Liver (tissue), 9 donors: Measurements from ENCODE around the gene EHMT1. TPM values are rescaled to one million over a fixed set of nuclear protein-coding genes. Genes with fewer than 3 reads are reported as not detected.

ENCODE experiments used
- DNase-seq: peaks from one replicate; pipeline ENCODE4 v3.0.0-alpha.2; 2017; ENCODE audit warnings: low spot score
- H3K27ac ChIP-seq, 2 donors: one replicate each; pipeline ENCODE4 v1.7.0; 2013; ENCODE audit warnings: inconsistent platforms in 2 of 2, low read length in 2 of 2, control low read depth in 1 of 2, low read depth in 1 of 2, mild to moderate bottlenecking in 1 of 2
- H3K27me3 ChIP-seq, 4 donors: one replicate each; pipeline versions ENCODE4 v1.6.1 to v1.7.0; 2013; ENCODE audit warnings: low read length in 3 of 4, inconsistent platforms in 1 of 4, mild to moderate bottlenecking in 1 of 4, moderate library complexity in 1 of 4; ENCODE audit not compliant: control insufficient read depth in 4 of 4, insufficient read depth in 4 of 4
- H3K36me3 ChIP-seq, 4 donors: one replicate each; pipeline versions ENCODE4 v1.6.1 to v1.7.0; 2013; ENCODE audit warnings: low read length in 3 of 4, mild to moderate bottlenecking in 3 of 4, low read depth in 1 of 4, moderate library complexity in 1 of 4; ENCODE audit not compliant: control insufficient read depth in 4 of 4, insufficient read depth in 3 of 4
- H3K4me1 ChIP-seq, 4 donors: one replicate each; pipeline versions ENCODE4 v1.6.1 to v1.7.0; 2013; ENCODE audit warnings: low read length in 3 of 4, mild to moderate bottlenecking in 3 of 4, moderate library complexity in 1 of 4; ENCODE audit not compliant: control insufficient read depth in 4 of 4, insufficient read depth in 4 of 4
- H3K4me3 ChIP-seq, 3 donors: one replicate each; pipeline versions ENCODE4 v1.6.1 to v1.7.0; 2013; ENCODE audit warnings: low read length in 3 of 3, control low read depth in 1 of 3, low read depth in 1 of 3, mild to moderate bottlenecking in 1 of 3
- H3K9ac ChIP-seq, 2 donors: one replicate each; pipeline ENCODE4 v1.7.0; 2013; ENCODE audit warnings: low read length in 2 of 2, mild to moderate bottlenecking in 2 of 2, moderate library complexity in 2 of 2, control low read depth in 1 of 2, low read depth in 1 of 2
- H3K9me3 ChIP-seq, 4 donors: one replicate each; pipeline versions ENCODE4 v1.6.1 to v1.7.0; 2013; ENCODE audit warnings: low read length in 3 of 4; ENCODE audit not compliant: control insufficient read depth in 4 of 4
- EGR1 ChIP-seq, 2 donors: IDR thresholded peaks; 2 replicates each; pipeline ENCODE4 v1.6.1; 2016 to 2018; ENCODE audit warnings: antibody characterized with exemption in 2 of 2, low read depth in 2 of 2
- FOXA1 ChIP-seq: IDR thresholded peaks from 2 replicates; pipeline ENCODE4 v1.6.1; 2016; ENCODE audit warnings: antibody characterized with exemption
- FOXA2 ChIP-seq: IDR thresholded peaks from 2 replicates; pipeline ENCODE4 v1.6.1; 2016; ENCODE audit warnings: antibody characterized with exemption
- GABPA ChIP-seq, 2 donors: IDR thresholded peaks in 1 of 2; conservative IDR thresholded peaks in 1 of 2; 2 replicates each; pipeline ENCODE4 v1.6.1; 2016; ENCODE audit warnings: antibody characterized with exemption in 2 of 2, mild to moderate bottlenecking in 1 of 2, moderate library complexity in 1 of 2
- HNF4A ChIP-seq, 2 donors: conservative IDR thresholded peaks; 2 replicates each; pipeline ENCODE4 v1.6.1; 2016; ENCODE audit warnings: antibody characterized with exemption in 2 of 2, mild to moderate bottlenecking in 2 of 2
- HNF4G ChIP-seq: IDR thresholded peaks from 2 replicates; pipeline ENCODE4 v1.6.1; 2016; ENCODE audit warnings: antibody characterized with exemption
- JUND ChIP-seq, 2 donors: IDR thresholded peaks; 2 replicates each; pipeline ENCODE4 v1.6.1; 2016; ENCODE audit warnings: antibody characterized with exemption in 2 of 2
- NR2F2 ChIP-seq: IDR thresholded peaks from 2 replicates; pipeline ENCODE4 v1.6.1; 2016; ENCODE audit warnings: antibody characterized with exemption
- RAD21 ChIP-seq, 2 donors: IDR thresholded peaks; 2 replicates each; pipeline ENCODE4 v1.6.1; 2016; ENCODE audit warnings: antibody characterized with exemption in 2 of 2, mild to moderate bottlenecking in 2 of 2
- SP1 ChIP-seq: IDR thresholded peaks from 2 replicates; pipeline ENCODE4 v1.6.1; 2018; ENCODE audit warnings: antibody characterized with exemption, mild to moderate bottlenecking
- TAF1 ChIP-seq: conservative IDR thresholded peaks from 2 replicates; pipeline ENCODE4 v1.6.1; 2016; ENCODE audit warnings: antibody characterized with exemption, mild to moderate bottlenecking
- YY1 ChIP-seq: IDR thresholded peaks from 2 replicates; pipeline ENCODE4 v1.6.1; 2016; ENCODE audit warnings: antibody characterized with exemption, mild to moderate bottlenecking
- WGBS: extraction: QIAGEN DNeasy Blood & Tissue Kit; methylation state at CpG from one replicate; pipeline ENCODE4 v1.1.7; 2013; 5-methylcytosine and 5-hydroxymethylcytosine counted together
- polyA plus RNA-seq, 2 donors: library from polyadenylated mRNA; stranded (reverse) in 1 of 2; unstranded in 1 of 2; fragments of 200-250 nt in 1 of 2; fragments of >200 nt in 1 of 2; fragmentation: Nextera tagmentation in 1 of 2; extraction: Ambion mirVana in 1 of 2; gene quantifications; one replicate each; pipeline versions ENCODE4 v1.2.1 to v1.2.3, GENCODE V29; 2013 to 2015
- total RNA-seq, 2 donors: library from RNA; depleted of rRNA; stranded (reverse); fragments of >200 nt; gene quantifications; one replicate each; pipeline ENCODE4 v1.2.3, GENCODE V29; 2014
- TF ChIP-seq, protein P1 (sequence below): IDR thresholded peaks from 2 replicates; pipeline ENCODE4 v1.6.1; 2016; ENCODE audit warnings: antibody characterized with exemption
- TF ChIP-seq, protein P2 (sequence below): IDR thresholded peaks from 2 replicates; pipeline ENCODE4 v1.6.1; 2016; ENCODE audit warnings: antibody characterized with exemption
- TF ChIP-seq, protein P3 (sequence below): IDR thresholded peaks from 2 replicates; pipeline ENCODE4 v1.6.1; 2016; ENCODE audit warnings: antibody characterized with exemption
- TF ChIP-seq, protein P4 (sequence below): fragments of 150-350 bp; IDR thresholded peaks from 2 replicates; pipeline ENCODE4 v1.5.1; 2017; ENCODE audit warnings: improper control_type of control experiment, low read depth, low read length; ENCODE audit not compliant: missing input control
- donor health status: healthy.
- donor health status: healthy.
- donor health status: healthy.
- donor health status: healthy.
- donor health status: healthy.

The EHMT1 gene
- total and polyA plus RNA-seq, 4 donors, result 16.1 to 48.2 (median 27.3) TPM

DNA sequence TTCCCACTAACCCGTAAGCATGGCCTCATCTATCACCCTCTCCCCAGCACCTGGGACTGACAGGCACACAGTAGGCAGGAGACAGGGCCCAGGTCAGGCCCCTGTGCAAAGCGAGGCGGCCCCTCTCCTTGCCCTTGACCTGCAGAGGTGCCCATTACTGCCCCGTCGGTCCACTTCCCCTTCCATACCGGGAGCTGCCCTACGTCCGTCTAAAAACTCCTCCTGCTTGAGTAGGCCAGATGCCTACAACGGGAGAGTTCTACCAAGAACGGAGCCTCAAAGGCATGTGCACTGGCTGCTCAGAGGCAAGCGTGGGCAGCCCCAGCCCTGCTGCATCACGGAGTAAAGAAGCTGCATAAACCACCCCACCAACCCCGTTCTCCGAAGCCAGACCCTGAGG, 35.5 kb upstream of the EHMT1 start:
- Histone ChIP-seq H3K4me3 (no peak overlapping the region), H3K9ac (no peak overlapping the region), H3K27me3 (no peaks in the 10 kb centered on the region), H3K36me3 (peaks cover 9 to 33% (median 16%) of the 10 kb centered on the region in 4 donors), H3K27ac (no peak overlapping the region), H3K4me1 (peaks cover 0 to 13% (median 1%) of the 10 kb centered on the region in 4 donors), H3K9me3 (no peaks in the 10 kb centered on the region)
- WGBS, result 94% methylated on average over 14 of the region's 14 CpGs
- no peak for DNase-seq
- TF ChIP-seq, protein P1, sequence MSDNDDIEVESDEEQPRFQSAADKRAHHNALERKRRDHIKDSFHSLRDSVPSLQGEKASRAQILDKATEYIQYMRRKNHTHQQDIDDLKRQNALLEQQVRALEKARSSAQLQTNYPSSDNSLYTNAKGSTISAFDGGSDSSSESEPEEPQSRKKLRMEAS, result no peak
- TF ChIP-seq SP1 (no peak), HNF4G (no peak), GABPA (IDR thresholded peaks at IDR 0.05 in 1 of 2, conservative IDR thresholded peaks at IDR 0.05 in 1 of 2) (no peak), HNF4A (conservative IDR thresholded peaks at IDR 0.05) (no peak), FOXA1 (no peak), JUND (IDR thresholded peaks at IDR 0.05) (no peak), TAF1 (no peak), EGR1 (IDR thresholded peaks at IDR 0.05; ENCODE audit: low read depth in 2 of 2) (no peak), FOXA2 (no peak), YY1 (no peak), RAD21 (IDR thresholded peaks at IDR 0.05) (no peak), NR2F2 (no peak)
- TF ChIP-seq, protein P2, sequence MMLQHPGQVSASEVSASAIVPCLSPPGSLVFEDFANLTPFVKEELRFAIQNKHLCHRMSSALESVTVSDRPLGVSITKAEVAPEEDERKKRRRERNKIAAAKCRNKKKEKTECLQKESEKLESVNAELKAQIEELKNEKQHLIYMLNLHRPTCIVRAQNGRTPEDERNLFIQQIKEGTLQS, result no peak
- TF ChIP-seq, protein P3, sequence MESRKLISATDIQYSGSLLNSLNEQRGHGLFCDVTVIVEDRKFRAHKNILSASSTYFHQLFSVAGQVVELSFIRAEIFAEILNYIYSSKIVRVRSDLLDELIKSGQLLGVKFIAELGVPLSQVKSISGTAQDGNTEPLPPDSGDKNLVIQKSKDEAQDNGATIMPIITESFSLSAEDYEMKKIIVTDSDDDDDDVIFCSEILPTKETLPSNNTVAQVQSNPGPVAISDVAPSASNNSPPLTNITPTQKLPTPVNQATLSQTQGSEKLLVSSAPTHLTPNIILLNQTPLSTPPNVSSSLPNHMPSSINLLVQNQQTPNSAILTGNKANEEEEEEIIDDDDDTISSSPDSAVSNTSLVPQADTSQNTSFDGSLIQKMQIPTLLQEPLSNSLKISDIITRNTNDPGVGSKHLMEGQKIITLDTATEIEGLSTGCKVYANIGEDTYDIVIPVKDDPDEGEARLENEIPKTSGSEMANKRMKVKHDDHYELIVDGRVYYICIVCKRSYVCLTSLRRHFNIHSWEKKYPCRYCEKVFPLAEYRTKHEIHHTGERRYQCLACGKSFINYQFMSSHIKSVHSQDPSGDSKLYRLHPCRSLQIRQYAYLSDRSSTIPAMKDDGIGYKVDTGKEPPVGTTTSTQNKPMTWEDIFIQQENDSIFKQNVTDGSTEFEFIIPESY, result no peak

DNA sequence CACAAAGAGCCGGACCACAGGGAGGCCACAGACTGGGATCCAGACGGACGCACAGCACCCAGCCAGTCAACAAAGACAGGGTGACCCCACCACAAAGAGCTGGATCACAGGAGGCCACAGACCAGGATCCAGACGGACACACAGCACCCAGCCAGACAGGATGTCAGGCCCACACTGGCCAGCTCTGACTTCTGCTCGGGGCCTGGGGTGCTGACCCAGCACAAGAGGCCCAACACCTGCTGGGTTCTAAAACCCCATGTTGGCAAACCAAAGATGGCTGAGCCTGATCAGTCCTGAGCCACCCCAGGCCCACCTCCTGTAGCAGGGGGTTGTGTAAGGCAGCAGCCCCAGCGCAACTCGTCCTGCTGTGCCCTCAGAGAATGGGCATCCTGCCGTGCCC, 34.8 kb upstream of the EHMT1 start:
- H3K36me3 ChIP-seq, result peaks cover 9 to 33% (median 17%) of the 10 kb centered on the region in 4 donors

DNA sequence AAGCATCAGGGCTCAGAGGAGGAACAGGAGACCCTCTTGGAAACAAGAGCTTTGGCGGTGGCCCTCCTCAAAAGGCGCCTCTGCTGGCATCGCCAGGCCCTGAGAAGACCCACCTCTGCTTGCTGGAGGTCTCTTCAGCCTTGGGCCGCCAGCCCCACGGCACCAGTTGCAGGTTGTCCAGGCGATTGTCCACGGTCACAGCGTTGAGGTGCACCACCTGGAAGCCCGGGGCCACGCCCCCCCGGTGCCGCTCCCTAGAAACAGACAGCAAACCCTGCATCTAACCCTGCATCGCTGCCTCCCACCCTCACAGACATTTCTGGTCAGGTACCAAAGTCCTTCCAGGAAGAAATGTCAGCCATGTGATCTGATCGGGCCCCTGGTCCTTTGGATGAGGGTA, 32.0 kb upstream of the EHMT1 start:
- no peak overlapping the region for H3K9ac ChIP-seq
- no peak overlapping the region for H3K27ac ChIP-seq
- peaks cover 9 to 28% (median 15%) of the 10 kb centered on the region in 4 donors for H3K36me3 ChIP-seq
- no peak for DNase-seq
- H3K4me3 ChIP-seq, result no peak overlapping the region
- no peaks in the 10 kb centered on the region for H3K9me3 ChIP-seq
- TF ChIP-seq SP1 (no peak), FOXA2 (no peak), JUND (IDR thresholded peaks at IDR 0.05) (no peak), HNF4G (no peak), NR2F2 (no peak), HNF4A (conservative IDR thresholded peaks at IDR 0.05) (no peak), RAD21 (IDR thresholded peaks at IDR 0.05) (no peak), GABPA (IDR thresholded peaks at IDR 0.05 in 1 of 2, conservative IDR thresholded peaks at IDR 0.05 in 1 of 2) (no peak), EGR1 (IDR thresholded peaks at IDR 0.05; ENCODE audit: low read depth in 2 of 2) (no peak), FOXA1 (no peak), YY1 (no peak), TAF1 (no peak)
- TF ChIP-seq, protein P4, sequence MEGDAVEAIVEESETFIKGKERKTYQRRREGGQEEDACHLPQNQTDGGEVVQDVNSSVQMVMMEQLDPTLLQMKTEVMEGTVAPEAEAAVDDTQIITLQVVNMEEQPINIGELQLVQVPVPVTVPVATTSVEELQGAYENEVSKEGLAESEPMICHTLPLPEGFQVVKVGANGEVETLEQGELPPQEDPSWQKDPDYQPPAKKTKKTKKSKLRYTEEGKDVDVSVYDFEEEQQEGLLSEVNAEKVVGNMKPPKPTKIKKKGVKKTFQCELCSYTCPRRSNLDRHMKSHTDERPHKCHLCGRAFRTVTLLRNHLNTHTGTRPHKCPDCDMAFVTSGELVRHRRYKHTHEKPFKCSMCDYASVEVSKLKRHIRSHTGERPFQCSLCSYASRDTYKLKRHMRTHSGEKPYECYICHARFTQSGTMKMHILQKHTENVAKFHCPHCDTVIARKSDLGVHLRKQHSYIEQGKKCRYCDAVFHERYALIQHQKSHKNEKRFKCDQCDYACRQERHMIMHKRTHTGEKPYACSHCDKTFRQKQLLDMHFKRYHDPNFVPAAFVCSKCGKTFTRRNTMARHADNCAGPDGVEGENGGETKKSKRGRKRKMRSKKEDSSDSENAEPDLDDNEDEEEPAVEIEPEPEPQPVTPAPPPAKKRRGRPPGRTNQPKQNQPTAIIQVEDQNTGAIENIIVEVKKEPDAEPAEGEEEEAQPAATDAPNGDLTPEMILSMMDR, result no peak
- TF ChIP-seq, protein P3, result no peak
- TF ChIP-seq, protein P1, result no peak
- H3K4me1 ChIP-seq, result peaks cover 5 to 20% (median 12%) of the 10 kb centered on the region in 4 donors
- WGBS, result 96% methylated on average over 14 of the region's 14 CpGs
- no peaks in the 10 kb centered on the region for H3K27me3 ChIP-seq

More for the DNA sequence above, 34.8 kb upstream of the EHMT1 start:
- Histone ChIP-seq H3K4me3 (no peak overlapping the region), H3K9ac (no peak overlapping the region), H3K4me1 (peaks cover 0 to 14% (median 2%) of the 10 kb centered on the region in 4 donors), H3K9me3 (no peaks in the 10 kb centered on the region), H3K27me3 (no peaks in the 10 kb centered on the region), H3K27ac (no peak overlapping the region)
- 90% methylated on average over 8 of the region's 8 CpGs for WGBS
- no peak for TF ChIP-seq RAD21 (IDR thresholded peaks at IDR 0.05)
- DNase-seq, result no peak
